B cell (primary cell): Measurements from ENCODE around the gene GPR61. TPM values are rescaled to one million over a fixed set of nuclear protein-coding genes. Genes with fewer than 3 reads are reported as not detected.

ENCODE experiments used
- ATAC-seq: fragments of 200-7000 bp; cut with Tn5 transposase; one replicate; pipeline ENCODE4 v1.10.0; 2021; ENCODE audit warnings: low read depth, mild to moderate bottlenecking, moderate number of reproducible peaks, moderate library complexity
- CTCF ChIA-PET: fragments of 350-600 bp; sonication (Branson Sonifier 250); formaldehyde crosslinking; loops from one replicate; lab custom pipeline; 2021; ENCODE audit warnings: antibody characterized with exemption, inconsistent platforms; lab: Charles Lee
- POLR2A ChIA-PET: fragments of 350-600 bp; sonication (Branson Sonifier 250); formaldehyde crosslinking; loops from one replicate; lab custom pipeline; 2021; ENCODE audit warnings: antibody characterized with exemption; lab: Charles Lee
- DNase-seq: peaks from one replicate; pipeline ENCODE4 v3.0.0; 2013
- H2AFZ ChIP-seq: 2 replicates; pipeline ENCODE4 v1.6.1; 2012; ENCODE audit warnings: mild to moderate bottlenecking, low read depth, low read length; ENCODE audit not compliant: insufficient read depth, poor library complexity, severe bottlenecking
- H3K27ac ChIP-seq, 2 donors: 1 replicate in 1 of 2; 2 replicates in 1 of 2; pipeline ENCODE4 v1.5.1; 2012 to 2013; ENCODE audit warnings: low read length in 2 of 2, mild to moderate bottlenecking in 2 of 2, moderate library complexity in 1 of 2
- H3K27me3 ChIP-seq, 4 experiments: fragments of 200-600 bp in 1 of 4; sonication (generic) in 1 of 4; replicated peaks in 1 of 4; 1 replicate in 2 of 4; 2 replicates in 2 of 4; pipeline versions ENCODE4 v1.6.1 to v1.7.0; 2013 to 2016; ENCODE audit warnings: low read length in 3 of 4, mild to moderate bottlenecking in 2 of 4, mixed read lengths in 1 of 4, moderate library complexity in 1 of 4; ENCODE audit not compliant: insufficient read depth in 4 of 4, control insufficient read depth in 3 of 4; ENCODE audit errors: control extremely low read depth in 1 of 4
- H3K36me3 ChIP-seq, 2 experiments: replicated peaks in 1 of 2; 1 replicate in 1 of 2; 2 replicates in 1 of 2; pipeline versions ENCODE4 v1.6.1 to v1.7.1; 2013; ENCODE audit warnings: low read length in 1 of 2; ENCODE audit not compliant: insufficient read depth in 2 of 2, control insufficient read depth in 1 of 2; ENCODE audit errors: control extremely low read depth in 1 of 2, extremely low read depth in 1 of 2
- H3K4me1 ChIP-seq, 2 donors: fragments of 200-600 bp in 1 of 2; sonication (generic) in 1 of 2; 1 replicate in 1 of 2; 2 replicates in 1 of 2; pipeline versions ENCODE4 v1.5.1 to v1.6.1; 2013 to 2017; ENCODE audit warnings: low read length in 2 of 2; ENCODE audit not compliant: control insufficient read depth in 2 of 2, insufficient read depth in 2 of 2
- H3K4me2 ChIP-seq: replicated peaks from 2 replicates; pipeline ENCODE3; 2012; ENCODE audit warnings: mild to moderate bottlenecking, low read depth, low read length; ENCODE audit not compliant: poor library complexity, severe bottlenecking
- H3K4me3 ChIP-seq, 5 experiments: fragments of 200-600 bp in 1 of 5; sonication (generic) in 1 of 5; 1 replicate in 3 of 5; 2 replicates in 2 of 5; pipeline versions ENCODE4 v1.5.1 to v1.7.0; 2011 to 2016; ENCODE audit warnings: low read length in 4 of 5, mild to moderate bottlenecking in 4 of 5, low read depth in 2 of 5, control low read depth in 1 of 5, moderate library complexity in 1 of 5; ENCODE audit not compliant: insufficient read depth in 1 of 5; ENCODE audit errors: control extremely low read depth in 1 of 5, extremely low read depth in 1 of 5
- H3K79me2 ChIP-seq: fragments of 200-600 bp; sonication (generic); one replicate; pipeline ENCODE4 v1.6.0; 2016; ENCODE audit warnings: low read length; ENCODE audit not compliant: control insufficient read depth, insufficient read depth
- H3K9ac ChIP-seq: fragments of 200-600 bp; sonication (generic); 2 replicates; pipeline ENCODE4 v1.6.1; 2017; ENCODE audit warnings: mild to moderate bottlenecking, low read length, moderate library complexity
- H3K9me3 ChIP-seq, 3 donors: one replicate each; pipeline versions ENCODE4 v1.6.1 to v1.7.1; 2013; ENCODE audit warnings: low read length in 2 of 3; ENCODE audit not compliant: control insufficient read depth in 2 of 3, insufficient read depth in 1 of 3; ENCODE audit errors: control extremely low read depth in 1 of 3
- H4K20me1 ChIP-seq: 2 replicates; pipeline ENCODE4 v1.6.0; 2012; ENCODE audit warnings: mild to moderate bottlenecking, low read length; ENCODE audit not compliant: insufficient read depth, control insufficient read depth, poor library complexity, severe bottlenecking
- H3K27ac Mint-ChIP-seq: one replicate; pipeline ENCODE4 v1.8.0; 2021; ENCODE audit warnings: mixed read lengths
- H3K27me3 Mint-ChIP-seq: one replicate; pipeline ENCODE4 v1.8.0; 2021; ENCODE audit warnings: mixed read lengths
- H3K4me1 Mint-ChIP-seq: one replicate; pipeline ENCODE4 v1.8.0; 2021; ENCODE audit warnings: mixed read lengths
- H3K4me3 Mint-ChIP-seq: one replicate; pipeline ENCODE4 v1.8.0; 2021; ENCODE audit warnings: mixed read lengths
- H3K9me3 Mint-ChIP-seq: one replicate; pipeline ENCODE4 v1.8.0; 2022; ENCODE audit warnings: mixed read lengths; ENCODE audit not compliant: insufficient read depth
- EZH2 ChIP-seq: IDR thresholded peaks from 2 replicates; pipeline ENCODE4 v1.6.1; 2012; ENCODE audit warnings: borderline replicate concordance, low read depth, mild to moderate bottlenecking, moderate library complexity, low read length; ENCODE audit not compliant: insufficient read depth, poor library complexity, severe bottlenecking
- WGBS: methylation state at CpG from one replicate; pipeline ENCODE4 v1.1.5; 2013; ENCODE audit warnings: missing lambda C conversion rate; ENCODE audit not compliant: insufficient coverage; 5-methylcytosine and 5-hydroxymethylcytosine counted together
- intact Hi-C: fragments of 100-400 bp; cut with micrococcal nuclease; formaldehyde crosslinking; loops from one replicate; pipeline ENCODE4 v1.10.0; 2022
- polyA plus RNA-seq: library from polyadenylated mRNA; depleted of rRNA; stranded (reverse); fragments of >200 nt; gene quantifications from 2 replicates; pipeline ENCODE4 v1.2.3, GENCODE V29; 2012
- total RNA-seq, 2 donors: library from RNA; stranded (reverse); fragments of 120-200 nt in 1 of 2; gene quantifications; 1 replicate in 1 of 2; 2 replicates in 1 of 2; pipeline versions ENCODE4 v1.2.3 to v1.2.4, GENCODE V29; 2013 to 2022
- TF ChIP-seq, protein P1 (sequence below): fragments of 200-600 bp; IDR thresholded peaks from one replicate; pipeline ENCODE4 v1.8.0; 2022; ENCODE audit warnings: antibody characterized with exemption, mild to moderate bottlenecking

GPR61 gene
- total and polyA plus RNA-seq, 2 donors (not counting 1 experiment from before 2014, with no cell fraction given): not detected

DNA sequence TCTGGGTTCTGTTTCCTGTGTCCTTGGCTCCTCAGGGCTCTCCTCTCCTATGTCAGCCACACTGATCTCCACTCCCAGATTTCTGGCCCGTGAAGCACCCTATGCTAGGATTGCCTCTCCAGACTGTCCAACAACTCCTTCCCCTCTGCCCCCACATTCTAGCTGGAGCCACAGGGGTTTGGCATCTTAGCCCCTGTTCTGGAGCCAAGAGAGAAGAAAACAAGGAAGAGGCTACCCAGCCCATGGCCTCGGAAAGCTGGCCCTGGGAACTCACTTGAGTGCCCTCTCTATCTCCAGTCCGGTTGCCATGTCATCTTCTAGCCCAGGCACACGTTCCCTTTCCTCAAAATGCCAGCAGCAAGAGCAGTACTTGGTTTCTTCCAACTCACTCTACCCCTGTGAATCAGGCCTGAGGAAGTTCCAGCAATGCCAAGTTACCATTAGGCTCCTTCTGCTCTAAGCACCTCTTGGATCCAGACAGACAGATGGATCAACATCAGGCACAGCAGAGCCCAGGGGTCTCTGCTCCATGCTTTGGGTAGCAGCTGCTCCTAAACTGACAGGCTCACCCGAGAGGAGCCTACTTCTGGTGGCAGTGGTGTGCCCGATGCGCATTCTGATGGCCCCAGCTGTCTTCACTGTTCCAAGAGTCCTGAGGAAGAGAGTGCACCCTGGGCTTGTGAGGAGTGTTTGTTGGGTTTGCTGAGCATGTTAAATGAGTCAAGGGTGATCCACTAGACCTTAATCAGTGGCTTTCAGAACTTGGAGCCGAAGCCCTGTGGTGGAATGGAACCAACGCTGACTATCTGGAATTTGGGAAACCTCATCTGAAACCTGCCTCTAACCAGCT is 11.6 kb upstream of the GPR61 start:
- peaks cover 5% of the 10 kb centered on the region for H3K27me3 Mint-ChIP-seq
- H3K9ac ChIP-seq: no peak overlapping the region
- DNase-seq (no peak), ATAC-seq (no peak)
- H3K4me3 Mint-ChIP-seq: no peak overlapping the region
- TF ChIP-seq EZH2: no peak
- TF ChIP-seq, protein P1, sequence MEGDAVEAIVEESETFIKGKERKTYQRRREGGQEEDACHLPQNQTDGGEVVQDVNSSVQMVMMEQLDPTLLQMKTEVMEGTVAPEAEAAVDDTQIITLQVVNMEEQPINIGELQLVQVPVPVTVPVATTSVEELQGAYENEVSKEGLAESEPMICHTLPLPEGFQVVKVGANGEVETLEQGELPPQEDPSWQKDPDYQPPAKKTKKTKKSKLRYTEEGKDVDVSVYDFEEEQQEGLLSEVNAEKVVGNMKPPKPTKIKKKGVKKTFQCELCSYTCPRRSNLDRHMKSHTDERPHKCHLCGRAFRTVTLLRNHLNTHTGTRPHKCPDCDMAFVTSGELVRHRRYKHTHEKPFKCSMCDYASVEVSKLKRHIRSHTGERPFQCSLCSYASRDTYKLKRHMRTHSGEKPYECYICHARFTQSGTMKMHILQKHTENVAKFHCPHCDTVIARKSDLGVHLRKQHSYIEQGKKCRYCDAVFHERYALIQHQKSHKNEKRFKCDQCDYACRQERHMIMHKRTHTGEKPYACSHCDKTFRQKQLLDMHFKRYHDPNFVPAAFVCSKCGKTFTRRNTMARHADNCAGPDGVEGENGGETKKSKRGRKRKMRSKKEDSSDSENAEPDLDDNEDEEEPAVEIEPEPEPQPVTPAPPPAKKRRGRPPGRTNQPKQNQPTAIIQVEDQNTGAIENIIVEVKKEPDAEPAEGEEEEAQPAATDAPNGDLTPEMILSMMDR: no peak
- intact Hi-C loops: no loop called here
- H4K20me1 ChIP-seq: no peaks in the 10 kb centered on the region
- no peaks in the 10 kb centered on the region for H3K36me3 ChIP-seq
- H3K4me2 ChIP-seq: no peak overlapping the region
- H3K79me2 ChIP-seq: no peaks in the 10 kb centered on the region
- no peaks in the 10 kb centered on the region for H3K9me3 ChIP-seq
- WGBS: 93% methylated on average over 9 of the region's 9 CpGs
- no peak overlapping the region for H3K4me3 ChIP-seq
- H3K9me3 Mint-ChIP-seq: no peaks in the 10 kb centered on the region
- no peak overlapping the region for H3K27ac ChIP-seq
- no peaks in the 10 kb centered on the region for H3K27me3 ChIP-seq
- no peak overlapping the region for H2AFZ ChIP-seq
- ChIA-PET POLR2A (no interaction called here), CTCF (interaction anchor here (21.6 kb wide), 1 partner anchor 28 kb away, joined by 926 read pairs; the partner anchor contains the start of genes AMIGO1, ATXN7L2 and CYB561D1)
- peaks cover 11% of the 10 kb centered on the region for H3K4me1 Mint-ChIP-seq
- peaks cover 4 to 11% of the 10 kb centered on the region in 2 donors for H3K4me1 ChIP-seq
- no peak overlapping the region for H3K27ac Mint-ChIP-seq

DNA sequence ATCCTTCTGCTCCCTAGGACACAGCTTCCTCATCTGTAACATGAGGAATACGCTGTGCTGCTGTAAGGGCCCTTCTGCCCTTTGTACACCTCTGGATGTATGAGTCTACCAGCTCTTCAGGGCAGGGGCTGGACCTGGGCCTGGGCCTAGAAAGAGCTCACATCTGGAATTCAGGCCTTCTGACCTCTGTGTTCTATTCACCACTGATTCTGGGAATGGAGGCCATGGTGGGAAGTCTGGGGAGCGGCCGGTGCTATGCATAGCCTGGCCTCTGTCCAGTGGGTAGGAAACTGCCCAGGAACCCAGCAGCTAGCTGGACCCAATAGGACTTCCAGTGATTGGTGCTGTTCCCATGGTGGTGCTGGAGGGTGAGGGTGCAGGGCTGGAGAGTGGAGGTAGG is 11.0 kb upstream of the GPR61 start:
- no peaks in the 10 kb centered on the region for H3K27me3 ChIP-seq
- no peaks in the 10 kb centered on the region for H3K79me2 ChIP-seq
- no peak for DNase-seq
- no peak for TF ChIP-seq EZH2
- TF ChIP-seq, protein P1: no peak
- WGBS: 100% methylated on average over 3 of the region's 3 CpGs
- Mint-ChIP-seq H3K4me3 (no peak overlapping the region), H3K9me3 (no peaks in the 10 kb centered on the region), H3K27ac (no peak overlapping the region), H3K4me1 (peaks cover 11% of the 10 kb centered on the region), H3K27me3 (peaks cover 4% of the 10 kb centered on the region)
- POLR2A ChIA-PET: no interaction called here
- H3K4me1 ChIP-seq: peaks cover 4 to 11% of the 10 kb centered on the region in 2 donors
- no peak overlapping the region for H3K4me3 ChIP-seq
- no peaks in the 10 kb centered on the region for H3K9me3 ChIP-seq
- H3K4me2 ChIP-seq: no peak overlapping the region
- CTCF ChIA-PET: interaction anchor here (7.4 to 21.6 kb wide), 2 partner anchors 29 to 251 kb away, joined by 76 to 926 read pairs; partner anchors contain the start of genes AMIGO1, ATXN7L2 and CYB561D1
- H2AFZ ChIP-seq: no peak overlapping the region
- intact Hi-C loops: no loop called here
- no peaks in the 10 kb centered on the region for H4K20me1 ChIP-seq
- no peak for ATAC-seq
- no peak overlapping the region for H3K27ac ChIP-seq
- no peaks in the 10 kb centered on the region for H3K36me3 ChIP-seq
- no peak overlapping the region for H3K9ac ChIP-seq
